SK-N-SH (cell line): ENCODE results near the gene C1orf174.

ENCODE experiments used
- ELF1 ChIP-seq: IDR thresholded peaks from 2 replicates; pipeline ENCODE4 v1.4.0; 2012
- RAD21 ChIP-seq: IDR thresholded peaks from 2 replicates; pipeline ENCODE4 v1.6.1; 2012; ENCODE audit warnings: mild to moderate bottlenecking, low read length
- TAF1 ChIP-seq: IDR thresholded peaks from 2 replicates; pipeline ENCODE4 v1.6.1; 2012; ENCODE audit warnings: low read depth, mild to moderate bottlenecking, low read length, moderate library complexity, borderline replicate concordance
- YY1 ChIP-seq: IDR thresholded peaks from 2 replicates; pipeline ENCODE4 v1.4.0; 2012; ENCODE audit warnings: low read depth, mild to moderate bottlenecking
- TF ChIP-seq, protein P1 (sequence below): fragments of 200-600 bp; sonication (generic); IDR thresholded peaks from 2 replicates; pipeline ENCODE4 v1.6.1; 2017; ENCODE audit warnings: antibody characterized with exemption, mild to moderate bottlenecking, moderate library complexity
- TF ChIP-seq, protein P2 (sequence below): fragments of 150-350 bp; IDR thresholded peaks from 2 replicates; pipeline ENCODE4 v1.6.1; 2016; ENCODE audit warnings: mild to moderate bottlenecking, low read depth, low read length

DNA sequence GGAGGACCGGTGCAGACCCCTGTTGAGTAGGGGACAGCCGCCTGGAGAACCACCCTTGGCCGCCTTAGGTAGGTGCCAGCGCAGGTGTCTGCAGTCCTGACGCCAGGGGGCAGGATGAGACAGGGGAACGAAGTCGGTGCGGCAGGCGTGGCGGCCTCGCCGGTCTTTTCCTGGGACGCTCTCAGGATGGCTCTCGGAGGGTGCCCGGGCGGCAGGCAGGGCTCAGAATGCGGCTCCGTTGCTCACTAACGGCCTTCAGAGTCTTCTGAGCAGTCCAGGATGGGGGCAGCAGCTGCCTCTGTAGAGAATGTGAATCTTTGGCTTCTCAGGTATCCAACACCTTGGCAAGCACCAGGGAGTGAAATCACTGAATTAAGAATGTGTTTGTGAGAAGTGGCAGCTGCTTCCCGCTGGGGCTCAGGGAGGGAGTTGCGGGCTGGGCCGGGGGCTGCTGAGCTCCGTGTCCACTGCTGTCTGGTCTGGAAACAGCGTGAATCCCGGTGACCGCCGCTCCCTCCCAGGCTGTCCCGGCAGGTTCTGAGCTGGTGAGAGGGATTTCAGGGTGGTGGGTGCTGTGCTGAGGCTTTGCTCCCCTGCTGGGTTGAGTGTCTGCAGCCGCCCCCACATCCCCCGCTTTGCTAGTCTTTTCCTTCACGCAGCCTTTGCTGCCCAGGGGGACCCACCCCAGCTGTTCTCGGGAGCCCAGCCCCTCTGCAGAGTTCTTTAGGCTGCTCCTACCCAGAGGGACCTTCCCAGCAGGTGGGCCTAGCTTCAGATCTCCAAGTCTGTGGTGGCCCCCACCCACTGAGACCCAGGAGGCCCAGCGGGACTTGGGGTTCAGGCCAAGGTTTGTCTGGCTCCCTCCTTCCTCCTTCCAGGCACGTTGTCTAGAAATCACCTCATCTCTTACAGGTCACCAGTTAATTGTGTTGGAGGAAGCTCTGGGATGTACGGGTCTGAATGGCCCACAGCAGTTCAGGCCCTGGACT is 11.1 kb upstream of the C1orf174 start:
- TF ChIP-seq, protein P1, sequence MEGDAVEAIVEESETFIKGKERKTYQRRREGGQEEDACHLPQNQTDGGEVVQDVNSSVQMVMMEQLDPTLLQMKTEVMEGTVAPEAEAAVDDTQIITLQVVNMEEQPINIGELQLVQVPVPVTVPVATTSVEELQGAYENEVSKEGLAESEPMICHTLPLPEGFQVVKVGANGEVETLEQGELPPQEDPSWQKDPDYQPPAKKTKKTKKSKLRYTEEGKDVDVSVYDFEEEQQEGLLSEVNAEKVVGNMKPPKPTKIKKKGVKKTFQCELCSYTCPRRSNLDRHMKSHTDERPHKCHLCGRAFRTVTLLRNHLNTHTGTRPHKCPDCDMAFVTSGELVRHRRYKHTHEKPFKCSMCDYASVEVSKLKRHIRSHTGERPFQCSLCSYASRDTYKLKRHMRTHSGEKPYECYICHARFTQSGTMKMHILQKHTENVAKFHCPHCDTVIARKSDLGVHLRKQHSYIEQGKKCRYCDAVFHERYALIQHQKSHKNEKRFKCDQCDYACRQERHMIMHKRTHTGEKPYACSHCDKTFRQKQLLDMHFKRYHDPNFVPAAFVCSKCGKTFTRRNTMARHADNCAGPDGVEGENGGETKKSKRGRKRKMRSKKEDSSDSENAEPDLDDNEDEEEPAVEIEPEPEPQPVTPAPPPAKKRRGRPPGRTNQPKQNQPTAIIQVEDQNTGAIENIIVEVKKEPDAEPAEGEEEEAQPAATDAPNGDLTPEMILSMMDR, result peak; percentile 57
- TF ChIP-seq YY1 (no peak), TAF1 (no peak), RAD21 (peak; percentile 85), ELF1 (no peak)
- TF ChIP-seq, protein P2, sequence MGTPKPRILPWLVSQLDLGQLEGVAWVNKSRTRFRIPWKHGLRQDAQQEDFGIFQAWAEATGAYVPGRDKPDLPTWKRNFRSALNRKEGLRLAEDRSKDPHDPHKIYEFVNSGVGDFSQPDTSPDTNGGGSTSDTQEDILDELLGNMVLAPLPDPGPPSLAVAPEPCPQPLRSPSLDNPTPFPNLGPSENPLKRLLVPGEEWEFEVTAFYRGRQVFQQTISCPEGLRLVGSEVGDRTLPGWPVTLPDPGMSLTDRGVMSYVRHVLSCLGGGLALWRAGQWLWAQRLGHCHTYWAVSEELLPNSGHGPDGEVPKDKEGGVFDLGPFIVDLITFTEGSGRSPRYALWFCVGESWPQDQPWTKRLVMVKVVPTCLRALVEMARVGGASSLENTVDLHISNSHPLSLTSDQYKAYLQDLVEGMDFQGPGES, result no peak
